Left ventricle myocardium inferior (tissue), 1 donor: ENCODE results near the gene VSTM2B. TPM values are rescaled to one million over a fixed set of nuclear protein-coding genes. Genes with fewer than 3 reads are reported as not detected.

Source experiments
- DNase-seq: peaks from one replicate; pipeline ENCODE4 v3.0.0-alpha.2; 2020
- H3K27ac ChIP-seq: fragments of 200-600 bp; replicated peaks from 2 replicates; pipeline ENCODE4 v1.8.0; 2021
- H3K27me3 ChIP-seq: fragments of 200-600 bp; 2 replicates; pipeline ENCODE4 v1.8.0; 2021; ENCODE audit warnings: low read depth
- H3K36me3 ChIP-seq: fragments of 200-600 bp; 2 replicates; pipeline ENCODE4 v1.8.0; 2021
- H3K4me1 ChIP-seq: fragments of 200-600 bp; 2 replicates; pipeline ENCODE4 v1.8.0; 2021
- H3K4me3 ChIP-seq: fragments of 200-600 bp; 2 replicates; pipeline ENCODE4 v1.8.0; 2021; ENCODE audit warnings: mild to moderate bottlenecking, moderate library complexity
- H3K9me3 ChIP-seq: fragments of 200-600 bp; replicated peaks from 2 replicates; pipeline ENCODE4 v1.8.0; 2021
- CTCF ChIP-seq: fragments of 200-600 bp; IDR thresholded peaks from 2 replicates; pipeline ENCODE4 v1.8.0; 2021; ENCODE audit warnings: antibody characterized with exemption, mild to moderate bottlenecking, borderline replicate concordance
- intact Hi-C: fragments of 100-400 bp; cut with micrococcal nuclease; formaldehyde crosslinking; loops from one replicate; pipeline ENCODE4 v1.11.0; 2022
- total RNA-seq: library from RNA; stranded (reverse); fragmentation: NEBNext Ultra II Directional; extraction: Animal tissue kit (Norgen Biotek cat#: 25700); gene quantifications from one replicate; pipeline ENCODE4 v1.2.1, GENCODE V29; 2021
- donor health status: DM: no; HTN: yes; CAD: no; lungs with severe emphysema.

The VSTM2B gene
- total RNA-seq, 1 donor from 2014 or later: not detected

- no peaks in the 10 kb centered on the region for H3K36me3 ChIP-seq
- DNase-seq: no peak
- peaks cover 94% of the 10 kb centered on the region for H3K27me3 ChIP-seq
- H3K27ac ChIP-seq: no peak overlapping the region
- intact Hi-C loops: no loop called here
- no peak for TF ChIP-seq CTCF
- peaks cover 13% of the 10 kb centered on the region for H3K4me1 ChIP-seq
- H3K9me3 ChIP-seq: no peaks in the 10 kb centered on the region
- H3K4me3 ChIP-seq: no peak overlapping the region
Observed at GRCh38 chr19:29533578-29534544, 8.1 kb downstream of the VSTM2B start.

GRCh38 chr19:29535214-29535831 lies 9.5 kb downstream of the VSTM2B start:
- Histone ChIP-seq H3K27me3 (peaks cover 94% of the 10 kb centered on the region), H3K9me3 (no peaks in the 10 kb centered on the region), H3K36me3 (no peaks in the 10 kb centered on the region), H3K4me3 (no peak overlapping the region), H3K27ac (no peak overlapping the region), H3K4me1 (peaks cover under 1% of the 10 kb centered on the region)
- DNase-seq: no peak
- TF ChIP-seq CTCF: no peak
- intact Hi-C loops: no loop called here

GRCh38 chr19:29535984-29536508 lies 10.3 kb downstream of the VSTM2B start:
- peaks cover 94% of the 10 kb centered on the region for H3K27me3 ChIP-seq
- H3K4me1 ChIP-seq: no peaks in the 10 kb centered on the region
- no peaks in the 10 kb centered on the region for H3K36me3 ChIP-seq
- H3K27ac ChIP-seq: no peak overlapping the region
- DNase-seq: no peak
- H3K9me3 ChIP-seq: no peaks in the 10 kb centered on the region
- no peak overlapping the region for H3K4me3 ChIP-seq
- intact Hi-C loops: no loop called here
- TF ChIP-seq CTCF: no peak

- no peak for DNase-seq
- intact Hi-C loops: no loop called here
- no peak for TF ChIP-seq CTCF
- H3K27ac ChIP-seq: no peak overlapping the region
- no peaks in the 10 kb centered on the region for H3K4me1 ChIP-seq
- peaks cover 93% of the 10 kb centered on the region for H3K27me3 ChIP-seq
- no peaks in the 10 kb centered on the region for H3K36me3 ChIP-seq
- no peaks in the 10 kb centered on the region for H3K9me3 ChIP-seq
- H3K4me3 ChIP-seq: no peak overlapping the region
Observed at GRCh38 chr19:29537181-29537580, 11.4 kb downstream of the VSTM2B start.

GRCh38 chr19:29537601-29538000 lies 11.8 kb downstream of the VSTM2B start:
- Histone ChIP-seq H3K9me3 (no peaks in the 10 kb centered on the region), H3K4me1 (no peaks in the 10 kb centered on the region), H3K36me3 (no peaks in the 10 kb centered on the region), H3K4me3 (no peak overlapping the region), H3K27ac (no peak overlapping the region), H3K27me3 (peaks cover 89% of the 10 kb centered on the region)
- intact Hi-C loops: no loop called here
- TF ChIP-seq CTCF: no peak
- DNase-seq: no peak
